22Rv1 (cell line): ENCODE results near the gene MSS51.

ENCODE experiments used
- CTCF ChIP-seq: fragments of 450-650 bp; IDR thresholded peaks from 2 replicates; pipeline ENCODE4 v1.5.1; 2017; ENCODE audit warnings: mild to moderate bottlenecking
- ZFX ChIP-seq: fragments of 450-650 bp; IDR thresholded peaks from 2 replicates; pipeline ENCODE4 v1.6.1; 2017; ENCODE audit warnings: antibody characterized with exemption, borderline replicate concordance

DNA sequence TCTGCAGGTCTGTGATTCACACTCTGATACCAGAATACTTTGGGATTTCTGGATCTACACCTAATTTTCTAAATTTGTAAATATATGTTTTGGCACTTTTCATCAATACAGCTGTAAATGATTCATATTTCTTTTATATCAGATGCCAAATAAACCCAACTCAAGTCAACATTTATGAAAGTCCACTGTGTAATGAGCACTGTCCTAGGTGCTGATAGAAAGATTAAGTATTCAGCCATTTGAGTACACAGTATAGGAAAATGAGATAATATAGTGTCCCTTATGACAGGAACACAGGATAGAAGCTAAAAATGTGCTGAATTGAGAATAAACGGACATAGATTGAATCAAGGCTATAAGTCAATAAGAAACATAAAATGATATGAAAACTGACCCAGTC, 25.9 kb downstream of the MSS51 start:
- TF ChIP-seq CTCF = no peak
- TF ChIP-seq ZFX = no peak
